ENCODE data around the gene POLR3G. TPM values are rescaled to one million over a fixed set of nuclear protein-coding genes. Genes with fewer than 3 reads are reported as not detected.

The POLR3G gene
- total and polyA plus RNA-seq, 2 of the 13 experiments (the other 11 are each of a cell fraction or from before 2014, with no cell fraction given): 1.2 to 7.3 TPM

DNA sequence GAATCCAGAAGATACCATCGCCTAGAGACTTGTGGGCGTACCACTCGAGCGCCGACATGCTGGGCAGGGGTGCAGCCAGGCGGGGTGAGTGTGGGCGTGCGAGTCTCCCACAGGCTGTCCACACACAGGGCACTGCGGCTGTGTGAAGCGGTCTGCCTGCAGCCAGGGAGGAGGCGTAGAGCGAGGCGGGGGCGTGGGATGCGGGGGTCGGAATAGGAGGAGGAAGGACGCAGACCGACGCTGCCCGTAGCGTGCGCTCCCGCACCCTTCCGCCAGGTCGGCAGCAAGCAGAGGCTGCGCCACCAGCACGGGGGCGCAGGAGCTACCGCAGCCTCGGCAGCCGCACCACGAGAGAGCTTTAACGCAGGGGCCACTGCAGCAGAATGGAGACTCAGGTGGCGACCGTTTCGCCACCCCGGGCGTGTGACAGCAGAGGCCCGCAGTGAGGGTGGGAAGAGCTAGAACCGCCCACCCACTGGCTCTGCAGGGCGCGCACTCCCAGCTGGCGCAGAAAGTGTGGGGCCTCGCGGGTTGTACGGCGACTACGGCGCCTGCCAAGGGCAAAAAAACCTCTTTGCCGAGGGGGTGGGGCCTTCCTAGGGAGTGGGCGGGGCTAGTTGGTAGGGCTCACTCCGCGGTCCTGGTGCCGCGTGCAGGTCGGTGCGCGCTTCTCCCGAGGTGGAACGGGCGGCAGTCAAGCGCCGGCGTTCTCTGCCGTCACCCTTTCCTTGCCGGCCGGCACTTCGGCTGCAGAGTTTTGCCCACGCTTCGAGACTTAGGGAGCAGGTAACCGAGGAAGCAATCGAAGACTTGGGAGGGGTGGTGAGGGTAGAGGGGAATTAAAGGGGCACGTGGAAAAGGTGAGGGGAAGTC lies at the start of gene POLR3G, which contains the start of gene MBLAC2 (continued):
- TF ChIP-seq NFATC3 (CRISPR knock-in tag; IDR thresholded peaks at IDR 0.05): peak; percentile 74; the same call in 1 of the 2 replicates
- peak; percentile 74; the same call in 1 of the 2 replicates for TF ChIP-seq ZNF337 (CRISPR knock-in tag; IDR thresholded peaks at IDR 0.05; ENCODE audit: borderline replicate concordance, low read depth)
- TF ChIP-seq, protein P1, sequence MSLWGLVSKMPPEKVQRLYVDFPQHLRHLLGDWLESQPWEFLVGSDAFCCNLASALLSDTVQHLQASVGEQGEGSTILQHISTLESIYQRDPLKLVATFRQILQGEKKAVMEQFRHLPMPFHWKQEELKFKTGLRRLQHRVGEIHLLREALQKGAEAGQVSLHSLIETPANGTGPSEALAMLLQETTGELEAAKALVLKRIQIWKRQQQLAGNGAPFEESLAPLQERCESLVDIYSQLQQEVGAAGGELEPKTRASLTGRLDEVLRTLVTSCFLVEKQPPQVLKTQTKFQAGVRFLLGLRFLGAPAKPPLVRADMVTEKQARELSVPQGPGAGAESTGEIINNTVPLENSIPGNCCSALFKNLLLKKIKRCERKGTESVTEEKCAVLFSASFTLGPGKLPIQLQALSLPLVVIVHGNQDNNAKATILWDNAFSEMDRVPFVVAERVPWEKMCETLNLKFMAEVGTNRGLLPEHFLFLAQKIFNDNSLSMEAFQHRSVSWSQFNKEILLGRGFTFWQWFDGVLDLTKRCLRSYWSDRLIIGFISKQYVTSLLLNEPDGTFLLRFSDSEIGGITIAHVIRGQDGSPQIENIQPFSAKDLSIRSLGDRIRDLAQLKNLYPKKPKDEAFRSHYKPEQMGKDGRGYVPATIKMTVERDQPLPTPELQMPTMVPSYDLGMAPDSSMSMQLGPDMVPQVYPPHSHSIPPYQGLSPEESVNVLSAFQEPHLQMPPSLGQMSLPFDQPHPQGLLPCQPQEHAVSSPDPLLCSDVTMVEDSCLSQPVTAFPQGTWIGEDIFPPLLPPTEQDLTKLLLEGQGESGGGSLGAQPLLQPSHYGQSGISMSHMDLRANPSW (CRISPR knock-in tag; IDR thresholded peaks at IDR 0.05; ENCODE audit: borderline replicate concordance): no peak
- TF ChIP-seq, protein P2, sequence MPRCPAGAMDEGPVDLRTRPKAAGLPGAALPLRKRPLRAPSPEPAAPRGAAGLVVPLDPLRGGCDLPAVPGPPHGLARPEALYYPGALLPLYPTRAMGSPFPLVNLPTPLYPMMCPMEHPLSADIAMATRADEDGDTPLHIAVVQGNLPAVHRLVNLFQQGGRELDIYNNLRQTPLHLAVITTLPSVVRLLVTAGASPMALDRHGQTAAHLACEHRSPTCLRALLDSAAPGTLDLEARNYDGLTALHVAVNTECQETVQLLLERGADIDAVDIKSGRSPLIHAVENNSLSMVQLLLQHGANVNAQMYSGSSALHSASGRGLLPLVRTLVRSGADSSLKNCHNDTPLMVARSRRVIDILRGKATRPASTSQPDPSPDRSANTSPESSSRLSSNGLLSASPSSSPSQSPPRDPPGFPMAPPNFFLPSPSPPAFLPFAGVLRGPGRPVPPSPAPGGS (CRISPR knock-in tag; IDR thresholded peaks at IDR 0.05): peak; percentile 78; the same call in 1 of the 2 replicates
- TF ChIP-seq, protein P3, sequence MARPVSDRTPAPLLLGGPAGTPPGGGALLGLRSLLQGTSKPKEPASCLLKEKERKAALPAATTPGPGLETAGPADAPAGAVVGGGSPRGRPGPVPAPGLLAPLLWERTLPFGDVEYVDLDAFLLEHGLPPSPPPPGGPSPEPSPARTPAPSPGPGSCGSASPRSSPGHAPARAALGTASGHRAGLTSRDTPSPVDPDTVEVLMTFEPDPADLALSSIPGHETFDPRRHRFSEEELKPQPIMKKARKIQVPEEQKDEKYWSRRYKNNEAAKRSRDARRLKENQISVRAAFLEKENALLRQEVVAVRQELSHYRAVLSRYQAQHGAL (CRISPR knock-in tag; IDR thresholded peaks at IDR 0.05; ENCODE audit: not compliant biosample characterization): no peak
- no peak for TF ChIP-seq KLF12 (CRISPR knock-in tag; IDR thresholded peaks at IDR 0.05; ENCODE audit: borderline replicate concordance)
- TF ChIP-seq, protein P4, sequence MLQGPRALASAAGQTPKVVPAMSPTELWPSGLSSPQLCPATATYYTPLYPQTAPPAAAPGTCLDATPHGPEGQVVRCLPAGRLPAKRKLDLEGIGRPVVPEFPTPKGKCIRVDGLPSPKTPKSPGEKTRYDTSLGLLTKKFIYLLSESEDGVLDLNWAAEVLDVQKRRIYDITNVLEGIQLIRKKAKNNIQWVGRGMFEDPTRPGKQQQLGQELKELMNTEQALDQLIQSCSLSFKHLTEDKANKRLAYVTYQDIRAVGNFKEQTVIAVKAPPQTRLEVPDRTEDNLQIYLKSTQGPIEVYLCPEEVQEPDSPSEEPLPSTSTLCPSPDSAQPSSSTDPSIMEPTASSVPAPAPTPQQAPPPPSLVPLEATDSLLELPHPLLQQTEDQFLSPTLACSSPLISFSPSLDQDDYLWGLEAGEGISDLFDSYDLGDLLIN (CRISPR knock-in tag; IDR thresholded peaks at IDR 0.05; ENCODE audit: borderline replicate concordance): no peak
- TF ChIP-seq PAWR (CRISPR knock-in tag; IDR thresholded peaks at IDR 0.05; ENCODE audit: borderline replicate concordance): no peak; the same call in 1 of the 2 replicates
- TF ChIP-seq, protein P5, sequence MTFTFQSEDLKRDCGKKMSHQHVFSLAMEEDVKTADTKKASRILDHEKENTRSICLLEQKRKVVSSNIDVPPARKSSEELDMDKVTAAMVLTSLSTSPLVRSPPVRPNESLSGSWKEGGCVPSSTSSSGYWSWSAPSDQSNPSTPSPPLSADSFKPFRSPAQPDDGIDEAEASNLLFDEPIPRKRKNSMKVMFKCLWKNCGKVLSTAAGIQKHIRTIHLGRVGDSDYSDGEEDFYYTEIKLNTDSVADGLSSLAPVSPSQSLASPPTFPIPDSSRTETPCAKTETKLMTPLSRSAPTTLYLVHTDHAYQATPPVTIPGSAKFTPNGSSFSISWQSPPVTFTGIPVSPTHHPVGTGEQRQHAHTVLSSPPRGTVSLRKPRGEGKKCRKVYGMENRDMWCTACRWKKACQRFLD (CRISPR knock-in tag; IDR thresholded peaks at IDR 0.05; ENCODE audit: borderline replicate concordance): no peak; the same call in 1 of the 2 replicates
- TF ChIP-seq, protein P6, sequence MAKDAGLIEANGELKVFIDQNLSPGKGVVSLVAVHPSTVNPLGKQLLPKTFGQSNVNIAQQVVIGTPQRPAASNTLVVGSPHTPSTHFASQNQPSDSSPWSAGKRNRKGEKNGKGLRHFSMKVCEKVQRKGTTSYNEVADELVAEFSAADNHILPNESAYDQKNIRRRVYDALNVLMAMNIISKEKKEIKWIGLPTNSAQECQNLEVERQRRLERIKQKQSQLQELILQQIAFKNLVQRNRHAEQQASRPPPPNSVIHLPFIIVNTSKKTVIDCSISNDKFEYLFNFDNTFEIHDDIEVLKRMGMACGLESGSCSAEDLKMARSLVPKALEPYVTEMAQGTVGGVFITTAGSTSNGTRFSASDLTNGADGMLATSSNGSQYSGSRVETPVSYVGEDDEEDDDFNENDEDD (CRISPR knock-in tag; IDR thresholded peaks at IDR 0.05; ENCODE audit: borderline replicate concordance): peak; percentile 91
- no peak for TF ChIP-seq DNMT1 (CRISPR knock-in tag; IDR thresholded peaks at IDR 0.05)
- TF ChIP-seq ZFP41 (CRISPR knock-in tag; IDR thresholded peaks at IDR 0.05; ENCODE audit: borderline replicate concordance): no peak
- TF ChIP-seq, protein P7, sequence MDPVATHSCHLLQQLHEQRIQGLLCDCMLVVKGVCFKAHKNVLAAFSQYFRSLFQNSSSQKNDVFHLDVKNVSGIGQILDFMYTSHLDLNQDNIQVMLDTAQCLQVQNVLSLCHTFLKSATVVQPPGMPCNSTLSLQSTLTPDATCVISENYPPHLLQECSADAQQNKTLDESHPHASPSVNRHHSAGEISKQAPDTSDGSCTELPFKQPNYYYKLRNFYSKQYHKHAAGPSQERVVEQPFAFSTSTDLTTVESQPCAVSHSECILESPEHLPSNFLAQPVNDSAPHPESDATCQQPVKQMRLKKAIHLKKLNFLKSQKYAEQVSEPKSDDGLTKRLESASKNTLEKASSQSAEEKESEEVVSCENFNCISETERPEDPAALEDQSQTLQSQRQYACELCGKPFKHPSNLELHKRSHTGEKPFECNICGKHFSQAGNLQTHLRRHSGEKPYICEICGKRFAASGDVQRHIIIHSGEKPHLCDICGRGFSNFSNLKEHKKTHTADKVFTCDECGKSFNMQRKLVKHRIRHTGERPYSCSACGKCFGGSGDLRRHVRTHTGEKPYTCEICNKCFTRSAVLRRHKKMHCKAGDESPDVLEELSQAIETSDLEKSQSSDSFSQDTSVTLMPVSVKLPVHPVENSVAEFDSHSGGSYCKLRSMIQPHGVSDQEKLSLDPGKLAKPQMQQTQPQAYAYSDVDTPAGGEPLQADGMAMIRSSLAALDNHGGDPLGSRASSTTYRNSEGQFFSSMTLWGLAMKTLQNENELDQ (CRISPR knock-in tag; IDR thresholded peaks at IDR 0.05; ENCODE audit: borderline replicate concordance): no peak

Data from HepG2 (cell line).